ENCODE measurements around the gene LEKR1.
A peak's percentile ranks its signal among the peaks of the same experiment; 100 is the strongest.

Gene LEKR1

DNA sequence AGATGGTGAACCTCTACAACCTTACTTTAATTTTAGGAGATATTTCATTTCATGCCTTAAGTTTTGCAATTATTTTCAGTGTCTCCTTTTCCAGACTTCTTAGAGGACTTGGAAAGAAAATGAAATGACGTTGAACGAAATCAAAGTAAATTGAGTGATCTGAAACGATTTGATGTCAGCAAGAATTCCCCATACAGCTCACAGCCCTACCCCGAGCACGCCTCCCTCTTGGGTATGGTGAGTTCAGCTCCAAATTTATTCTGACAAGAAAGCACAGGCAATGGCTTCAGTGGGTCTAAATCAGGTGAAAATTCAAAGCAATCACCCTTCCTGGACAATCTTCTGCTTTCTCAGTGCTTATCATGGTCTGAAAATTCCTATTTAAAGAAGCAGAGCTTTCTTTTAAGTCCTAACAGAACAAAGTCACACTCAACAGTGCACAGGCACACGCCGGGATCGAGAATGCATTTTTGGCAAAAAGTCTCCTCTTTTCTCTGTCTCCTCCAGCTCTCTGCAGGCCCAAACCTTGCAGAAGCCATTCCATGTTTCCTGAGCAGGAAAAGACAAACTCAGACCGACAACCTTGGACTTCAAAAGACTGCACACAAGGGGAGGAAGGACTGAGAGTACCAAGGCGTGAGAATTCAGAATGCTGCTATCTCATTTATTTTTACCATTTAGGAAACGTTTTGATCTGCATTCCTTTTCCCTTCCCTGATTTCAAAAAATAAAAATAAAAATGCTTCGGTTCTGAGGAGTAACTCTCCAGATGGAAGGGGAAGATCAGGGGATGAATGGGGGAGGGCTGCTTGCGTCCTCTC lies 261.8 kb downstream of the LEKR1 start:
- peak overlapping the region; percentile 90 for H3K27ac ChIP-seq
- TF ChIP-seq, protein P1, sequence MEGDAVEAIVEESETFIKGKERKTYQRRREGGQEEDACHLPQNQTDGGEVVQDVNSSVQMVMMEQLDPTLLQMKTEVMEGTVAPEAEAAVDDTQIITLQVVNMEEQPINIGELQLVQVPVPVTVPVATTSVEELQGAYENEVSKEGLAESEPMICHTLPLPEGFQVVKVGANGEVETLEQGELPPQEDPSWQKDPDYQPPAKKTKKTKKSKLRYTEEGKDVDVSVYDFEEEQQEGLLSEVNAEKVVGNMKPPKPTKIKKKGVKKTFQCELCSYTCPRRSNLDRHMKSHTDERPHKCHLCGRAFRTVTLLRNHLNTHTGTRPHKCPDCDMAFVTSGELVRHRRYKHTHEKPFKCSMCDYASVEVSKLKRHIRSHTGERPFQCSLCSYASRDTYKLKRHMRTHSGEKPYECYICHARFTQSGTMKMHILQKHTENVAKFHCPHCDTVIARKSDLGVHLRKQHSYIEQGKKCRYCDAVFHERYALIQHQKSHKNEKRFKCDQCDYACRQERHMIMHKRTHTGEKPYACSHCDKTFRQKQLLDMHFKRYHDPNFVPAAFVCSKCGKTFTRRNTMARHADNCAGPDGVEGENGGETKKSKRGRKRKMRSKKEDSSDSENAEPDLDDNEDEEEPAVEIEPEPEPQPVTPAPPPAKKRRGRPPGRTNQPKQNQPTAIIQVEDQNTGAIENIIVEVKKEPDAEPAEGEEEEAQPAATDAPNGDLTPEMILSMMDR (conservative IDR thresholded peaks at IDR 0.05): no peak
- TF ChIP-seq ZFX (IDR thresholded peaks at IDR 0.05): no peak

DNA sequence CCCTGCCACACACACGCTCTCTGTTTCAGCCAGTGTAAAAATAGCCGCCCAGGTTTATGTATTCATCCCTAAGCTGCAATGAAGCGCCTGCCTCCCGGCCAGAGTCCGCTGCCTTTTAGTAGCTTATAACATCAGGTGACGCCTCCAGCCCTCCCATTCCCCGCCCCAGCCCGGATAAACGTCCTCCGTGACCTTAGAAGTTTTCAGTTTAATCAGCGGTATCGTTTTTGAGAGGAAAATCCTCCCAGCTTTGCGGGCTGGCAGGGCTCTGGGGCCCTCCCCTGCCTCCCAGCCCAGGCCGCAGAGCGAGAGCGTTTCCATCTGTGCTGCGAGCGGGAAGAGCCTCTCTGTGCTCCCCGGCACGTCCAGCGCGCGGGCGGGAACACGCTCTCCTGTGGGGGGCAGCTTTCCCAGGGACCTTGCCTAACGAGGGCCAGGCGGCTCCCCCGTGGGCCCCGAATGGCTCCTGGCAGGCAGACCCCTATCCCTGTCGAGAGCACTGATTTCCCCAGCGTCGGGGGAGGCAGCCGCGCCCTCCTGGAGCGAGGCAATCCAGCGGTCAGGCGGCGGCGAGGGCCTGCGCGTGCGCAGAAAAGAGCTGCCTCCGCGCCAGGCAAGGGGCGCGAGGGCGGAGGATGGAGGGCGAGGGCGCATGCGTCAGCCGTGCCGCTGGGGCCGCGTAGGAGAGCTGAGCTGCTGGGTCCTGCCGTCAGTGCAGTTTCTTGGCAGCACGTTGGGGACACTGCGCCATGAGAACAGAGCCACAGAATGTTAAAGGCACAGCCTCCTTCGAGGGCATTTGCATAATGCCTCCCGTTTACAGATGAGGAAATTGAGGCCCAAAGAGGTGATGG lies 262.7 kb downstream of the LEKR1 start:
- TF ChIP-seq, protein P1 (conservative IDR thresholded peaks at IDR 0.05): peak; percentile 19
- peak; percentile 54 for TF ChIP-seq ZFX (IDR thresholded peaks at IDR 0.05)
- peak overlapping the region; percentile 90 for H3K27ac ChIP-seq

DNA sequence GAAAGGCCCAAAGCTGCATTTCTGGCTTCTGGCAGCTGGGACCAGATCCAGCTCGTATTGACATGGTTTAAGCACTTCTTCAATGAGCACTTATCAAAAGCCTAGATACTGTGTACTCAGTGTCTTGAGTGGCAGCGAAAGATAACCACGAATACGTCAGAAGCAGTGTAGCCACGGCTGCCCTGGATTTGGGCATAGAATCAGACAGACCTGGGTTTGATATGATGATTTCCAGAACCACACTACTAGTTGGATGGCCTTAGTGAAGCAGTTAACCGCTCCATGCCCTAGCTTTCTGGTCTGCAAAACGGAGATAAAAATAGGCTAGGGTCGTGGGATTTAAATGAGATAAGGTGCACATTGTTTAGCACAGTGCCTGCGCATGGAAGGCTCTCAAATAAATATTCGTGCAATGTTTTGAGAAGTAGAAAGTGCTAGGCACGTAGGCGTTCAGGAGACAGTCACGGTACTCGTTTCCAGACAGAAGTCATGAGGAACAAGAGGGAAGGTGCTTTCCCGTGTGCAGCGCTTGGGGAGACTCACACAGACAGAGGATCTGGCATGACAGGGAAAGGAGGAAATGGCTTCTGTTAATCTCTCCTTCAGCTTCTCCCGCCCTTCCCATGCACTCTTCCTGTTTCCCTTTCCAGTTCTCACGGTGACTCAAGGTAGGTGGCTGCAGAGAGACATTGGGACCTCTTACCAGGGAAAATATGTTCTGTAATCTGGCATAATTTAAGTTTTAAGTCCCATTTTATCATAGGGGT lies 263.5 kb downstream of the LEKR1 start:
- H3K27ac ChIP-seq: peak overlapping the region; percentile 90
- TF ChIP-seq ZFX (IDR thresholded peaks at IDR 0.05): no peak
- TF ChIP-seq, protein P1 (conservative IDR thresholded peaks at IDR 0.05): no peak

DNA sequence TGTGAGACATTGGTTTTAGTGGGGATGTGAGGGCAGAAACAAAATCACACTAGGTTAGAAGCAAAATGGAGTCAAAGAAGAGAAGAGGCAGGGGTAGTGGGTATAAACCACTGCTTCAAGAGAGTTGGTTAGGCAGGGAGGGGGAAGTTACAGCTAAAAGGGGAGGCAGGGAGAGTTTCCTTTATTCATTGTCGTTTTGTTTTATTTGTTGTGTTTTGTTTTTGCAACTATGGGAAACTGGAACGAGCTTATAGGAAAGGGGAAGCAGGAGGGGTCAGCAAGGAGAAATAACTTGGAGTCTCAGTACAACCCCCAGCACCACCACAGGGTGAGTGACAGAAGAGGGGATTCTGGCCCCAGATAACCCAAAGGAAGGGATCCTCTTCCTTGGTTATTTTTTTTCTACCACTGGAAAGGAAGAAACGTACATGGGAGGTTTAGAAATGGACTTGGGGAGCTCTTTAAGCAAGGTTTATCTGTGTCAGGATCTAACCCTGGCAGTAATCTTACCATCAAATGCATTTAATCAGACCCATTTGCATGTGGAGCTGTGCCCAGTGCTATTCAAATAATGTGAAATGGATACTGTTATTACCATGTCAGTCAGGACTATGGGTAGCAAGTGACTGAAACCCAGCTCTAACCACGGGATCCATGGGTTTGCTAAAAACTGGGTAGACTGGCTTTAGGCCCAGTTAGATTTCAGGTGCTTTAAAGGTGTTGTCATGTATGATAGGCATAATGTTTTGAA lies 265.1 kb downstream of the LEKR1 start:
- no peak overlapping the region for H3K27ac ChIP-seq
- TF ChIP-seq ZFX (IDR thresholded peaks at IDR 0.05): no peak
- TF ChIP-seq, protein P1 (conservative IDR thresholded peaks at IDR 0.05): no peak

DNA sequence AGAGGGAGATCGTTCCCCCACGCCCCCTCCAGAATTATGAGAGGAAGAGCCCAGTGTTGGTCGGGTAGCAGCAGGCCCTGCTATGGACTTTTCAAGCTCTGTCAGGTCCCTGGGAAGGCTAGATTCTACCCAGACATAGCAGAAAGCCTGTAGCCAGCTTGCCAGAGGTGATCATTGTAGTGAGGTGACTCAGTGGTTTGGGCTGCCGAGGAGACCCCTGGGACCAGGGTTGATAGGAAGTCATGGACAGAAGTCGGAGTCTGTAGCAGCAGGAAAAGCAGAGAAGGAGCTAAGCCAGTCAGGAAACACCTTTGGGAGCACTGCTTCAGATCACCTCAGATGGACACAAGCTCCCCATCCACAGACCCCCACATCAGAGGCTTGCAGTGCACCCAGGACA lies 266.1 kb downstream of the LEKR1 start:
- TF ChIP-seq, protein P1 (conservative IDR thresholded peaks at IDR 0.05): no peak
- TF ChIP-seq ZFX (IDR thresholded peaks at IDR 0.05): no peak
- no peak overlapping the region for H3K27ac ChIP-seq

DNA sequence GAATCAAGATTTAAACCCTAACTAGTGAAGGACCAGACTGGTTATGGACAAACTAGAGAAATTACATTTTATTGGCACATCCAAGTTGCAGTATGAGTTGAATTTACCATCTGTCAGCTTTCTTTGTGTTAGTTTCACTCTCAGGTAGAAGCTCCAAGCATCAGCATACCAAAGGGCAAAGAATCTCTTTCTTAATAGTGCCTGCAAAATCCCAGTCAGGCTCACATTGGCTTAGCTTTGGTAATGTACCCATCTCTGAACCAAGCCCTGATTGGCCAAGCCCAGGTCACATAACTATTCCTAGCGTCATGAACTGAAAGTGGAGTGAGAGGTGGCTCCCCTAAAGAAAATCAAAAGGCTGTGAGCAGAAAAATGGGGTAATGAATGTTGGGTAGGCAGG lies 266.9 kb downstream of the LEKR1 start:
- no peak overlapping the region for H3K27ac ChIP-seq
- TF ChIP-seq, protein P1 (conservative IDR thresholded peaks at IDR 0.05): no peak
- TF ChIP-seq ZFX (IDR thresholded peaks at IDR 0.05): no peak
